Suprapubic skin (tissue), 4 donors: ENCODE data around the gene DNAJC4. TPM values are rescaled to one million over a fixed set of nuclear protein-coding genes. Genes with fewer than 3 reads are reported as not detected.

Experiments used
- DNase-seq, 2 donors: peaks; one replicate each; pipeline ENCODE4 v3.0.0-alpha.2; 2019; ENCODE audit warnings: low spot score in 2 of 2
- H3K27ac ChIP-seq: fragments of 200-600 bp; sonication (generic); one replicate; pipeline ENCODE4 v1.5.1; 2019
- H3K27me3 ChIP-seq: fragments of 200-600 bp; sonication (generic); one replicate; pipeline ENCODE4 v1.5.1; 2019
- H3K36me3 ChIP-seq: fragments of 200-600 bp; sonication (generic); one replicate; pipeline ENCODE4 v1.5.1; 2019
- H3K4me1 ChIP-seq: fragments of 200-600 bp; sonication (generic); one replicate; pipeline ENCODE4 v1.5.1; 2019
- H3K4me3 ChIP-seq: fragments of 200-600 bp; sonication (generic); one replicate; pipeline ENCODE4 v1.5.1; 2019; ENCODE audit warnings: mild to moderate bottlenecking
- H3K9me3 ChIP-seq: fragments of 200-600 bp; sonication (generic); one replicate; pipeline ENCODE4 v1.5.1; 2019
- EP300 ChIP-seq: sonication (generic); formaldehyde crosslinking; IDR thresholded peaks from one replicate; pipeline ENCODE4 v1.6.1; 2017; ENCODE audit warnings: antibody characterized with exemption
- POLR2A ChIP-seq, 2 donors: fragments of 450-650 bp; IDR thresholded peaks; one replicate each; pipeline ENCODE4 v1.6.1; 2017; ENCODE audit warnings: antibody characterized with exemption in 2 of 2, mild to moderate bottlenecking in 2 of 2, moderate library complexity in 2 of 2
- POLR2AphosphoS5 ChIP-seq, 3 donors: sonication (generic); formaldehyde crosslinking; IDR thresholded peaks; one replicate each; pipeline ENCODE4 v1.6.1; 2017; ENCODE audit warnings: antibody characterized with exemption in 3 of 3
- WGBS: methylation state at CpG from one replicate; pipeline ENCODE4 v1.1.5; 2018; 5-methylcytosine and 5-hydroxymethylcytosine counted together
- total RNA-seq, 4 donors: library from RNA; depleted of rRNA; stranded (reverse); fragments of >200 nt; gene quantifications; one replicate each; pipeline ENCODE4 v1.1.0, GENCODE V29; 2016
- TF ChIP-seq, protein P1 (sequence below), 2 donors: fragments of 200-600 bp in 1 of 2; fragments of 450-650 bp in 1 of 2; sonication (generic) in 1 of 2; IDR thresholded peaks; one replicate each; pipeline ENCODE4 v1.5.1; 2016 to 2019; ENCODE audit warnings: antibody characterized with exemption in 2 of 2, mild to moderate bottlenecking in 1 of 2, moderate library complexity in 1 of 2

The DNAJC4 gene
- total RNA-seq, 4 donors from 2014 or later = 26.9 to 55.1 (median 37.3) TPM

DNA sequence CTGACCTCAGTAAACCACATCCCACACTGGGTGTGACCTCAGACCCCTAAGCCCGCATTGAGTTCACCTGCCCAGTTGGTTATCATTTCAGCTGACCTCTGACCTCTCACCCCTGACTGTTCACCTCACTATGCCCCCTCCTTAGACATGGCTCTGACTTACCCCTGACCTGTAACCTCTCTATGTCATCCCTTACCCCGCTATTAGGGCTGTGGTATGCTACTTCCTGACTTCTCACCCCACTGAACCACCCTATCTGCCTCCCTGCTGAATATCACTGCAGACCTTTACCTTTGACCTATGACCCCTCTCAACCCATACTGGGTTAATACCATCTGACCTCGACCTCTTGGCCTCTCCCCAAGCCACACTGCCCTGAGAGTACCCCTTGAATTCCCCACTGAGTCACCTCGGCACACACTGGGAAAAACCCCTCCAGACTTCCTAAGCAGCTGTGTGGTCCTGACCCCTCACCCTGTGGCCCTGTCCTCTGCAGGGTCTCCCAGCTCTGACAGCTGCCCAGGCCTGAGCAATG lies 29.3 kb downstream of the DNAJC4 start:
- no peak for DNase-seq
- H3K9me3 ChIP-seq = no peaks in the 10 kb centered on the region
- H3K27ac ChIP-seq = no peak overlapping the region
- WGBS = 80% methylated on average over 4 of the region's 4 CpGs
- H3K36me3 ChIP-seq = peaks cover 94% of the 10 kb centered on the region
- TF ChIP-seq POLR2AphosphoS5 (IDR thresholded peaks at IDR 0.05) (no peak), POLR2A (IDR thresholded peaks at IDR 0.05) (no peak), EP300 (no peak)
- TF ChIP-seq, protein P1, sequence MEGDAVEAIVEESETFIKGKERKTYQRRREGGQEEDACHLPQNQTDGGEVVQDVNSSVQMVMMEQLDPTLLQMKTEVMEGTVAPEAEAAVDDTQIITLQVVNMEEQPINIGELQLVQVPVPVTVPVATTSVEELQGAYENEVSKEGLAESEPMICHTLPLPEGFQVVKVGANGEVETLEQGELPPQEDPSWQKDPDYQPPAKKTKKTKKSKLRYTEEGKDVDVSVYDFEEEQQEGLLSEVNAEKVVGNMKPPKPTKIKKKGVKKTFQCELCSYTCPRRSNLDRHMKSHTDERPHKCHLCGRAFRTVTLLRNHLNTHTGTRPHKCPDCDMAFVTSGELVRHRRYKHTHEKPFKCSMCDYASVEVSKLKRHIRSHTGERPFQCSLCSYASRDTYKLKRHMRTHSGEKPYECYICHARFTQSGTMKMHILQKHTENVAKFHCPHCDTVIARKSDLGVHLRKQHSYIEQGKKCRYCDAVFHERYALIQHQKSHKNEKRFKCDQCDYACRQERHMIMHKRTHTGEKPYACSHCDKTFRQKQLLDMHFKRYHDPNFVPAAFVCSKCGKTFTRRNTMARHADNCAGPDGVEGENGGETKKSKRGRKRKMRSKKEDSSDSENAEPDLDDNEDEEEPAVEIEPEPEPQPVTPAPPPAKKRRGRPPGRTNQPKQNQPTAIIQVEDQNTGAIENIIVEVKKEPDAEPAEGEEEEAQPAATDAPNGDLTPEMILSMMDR (IDR thresholded peaks at IDR 0.05) = no peak
- no peaks in the 10 kb centered on the region for H3K4me1 ChIP-seq
- H3K27me3 ChIP-seq = no peaks in the 10 kb centered on the region
- H3K4me3 ChIP-seq = no peak overlapping the region

GRCh38 chr11:64260147-64260708 lies 29.9 kb downstream of the DNAJC4 start:
- TF ChIP-seq EP300 (no peak), POLR2A (IDR thresholded peaks at IDR 0.05) (no peak), POLR2AphosphoS5 (IDR thresholded peaks at IDR 0.05) (no peak)
- TF ChIP-seq, protein P1 (IDR thresholded peaks at IDR 0.05) = no peak
- no peaks in the 10 kb centered on the region for H3K27me3 ChIP-seq
- H3K27ac ChIP-seq = no peak overlapping the region
- 94% methylated on average over 6 of the region's 6 CpGs for WGBS
- no peaks in the 10 kb centered on the region for H3K4me1 ChIP-seq
- no peak for DNase-seq
- peaks cover 95% of the 10 kb centered on the region for H3K36me3 ChIP-seq
- H3K4me3 ChIP-seq = no peak overlapping the region
- no peaks in the 10 kb centered on the region for H3K9me3 ChIP-seq

DNA sequence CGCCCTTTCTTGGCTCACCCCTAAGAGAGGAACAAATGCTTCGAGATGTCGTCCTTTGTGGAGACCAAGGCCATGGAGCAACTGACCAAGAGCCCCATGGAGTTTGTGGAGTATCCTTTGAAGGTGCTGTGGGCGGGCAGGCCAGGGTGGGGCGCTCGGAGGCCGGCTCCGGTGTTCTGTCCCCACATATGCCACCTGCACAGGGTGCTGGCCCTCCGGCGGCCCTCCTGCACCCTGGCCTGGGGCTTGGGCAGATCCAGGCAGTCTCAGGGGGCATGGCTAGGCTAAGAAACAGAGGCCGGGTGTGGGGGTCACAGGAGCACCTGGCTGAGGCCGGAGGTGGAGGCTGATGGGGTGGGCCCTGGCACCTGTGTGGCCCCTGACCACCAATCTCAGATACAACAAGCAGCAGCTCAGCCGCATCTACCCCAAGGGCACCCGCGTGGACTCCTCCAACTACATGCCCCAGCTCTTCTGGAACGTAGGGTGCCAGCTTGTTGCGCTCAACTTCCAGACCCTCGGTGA lies 31.3 kb downstream of the DNAJC4 start:
- peaks cover 93% of the 10 kb centered on the region for H3K36me3 ChIP-seq

GRCh38 chr11:64262271-64263002 lies 32.1 kb downstream of the DNAJC4 start:
- Histone ChIP-seq H3K9me3 (no peaks in the 10 kb centered on the region), H3K36me3 (peaks cover 86% of the 10 kb centered on the region), H3K4me3 (no peak overlapping the region), H3K27ac (no peak overlapping the region), H3K4me1 (peaks cover 6% of the 10 kb centered on the region), H3K27me3 (no peaks in the 10 kb centered on the region)
- 93% methylated on average over 17 of the region's 42 CpGs for WGBS
- DNase-seq = no peak
- TF ChIP-seq POLR2A (IDR thresholded peaks at IDR 0.05) (no peak), EP300 (no peak), POLR2AphosphoS5 (IDR thresholded peaks at IDR 0.05) (no peak)
- TF ChIP-seq, protein P1 (IDR thresholded peaks at IDR 0.05) = no peak

More for the DNA sequence above, 31.3 kb downstream of the DNAJC4 start:
- no peak overlapping the region for H3K4me3 ChIP-seq
- no peak for DNase-seq
- H3K9me3 ChIP-seq = no peaks in the 10 kb centered on the region
- H3K4me1 ChIP-seq = no peaks in the 10 kb centered on the region
- TF ChIP-seq POLR2AphosphoS5 (IDR thresholded peaks at IDR 0.05) (no peak), EP300 (no peak), POLR2A (IDR thresholded peaks at IDR 0.05) (no peak)
- TF ChIP-seq, protein P1 (IDR thresholded peaks at IDR 0.05) = no peak
- no peaks in the 10 kb centered on the region for H3K27me3 ChIP-seq
- 89% methylated on average over 13 of the region's 18 CpGs for whole genome bisulfite sequencing
- no peak overlapping the region for H3K27ac ChIP-seq
